Activated CD8-positive, alpha-beta memory T cell treated with anti-CD3 and anti-CD28 coated beads for 36 hours (primary cell): ENCODE data around the gene TRIOBP. TPM values are rescaled to one million over a fixed set of nuclear protein-coding genes. Genes with fewer than 3 reads are reported as not detected.

Source experiments
- CTCF ChIA-PET: fragments of 350-600 bp; sonication (Branson Sonifier 250); formaldehyde crosslinking; loops from one replicate; lab custom pipeline; 2021; ENCODE audit warnings: antibody characterized with exemption; lab: Charles Lee
- POLR2A ChIA-PET: fragments of 350-600 bp; sonication (Branson Sonifier 250); formaldehyde crosslinking; loops from one replicate; lab custom pipeline; 2021; ENCODE audit warnings: antibody characterized with exemption; lab: Charles Lee
- total RNA-seq, 2 experiments: library from RNA; stranded (reverse); gene quantifications; one replicate each; pipeline ENCODE4 v1.2.3, GENCODE V29; 2021

TRIOBP gene
- total RNA-seq, 2 experiments from 2014 or later, result 24.1 to 24.8 TPM

DNA sequence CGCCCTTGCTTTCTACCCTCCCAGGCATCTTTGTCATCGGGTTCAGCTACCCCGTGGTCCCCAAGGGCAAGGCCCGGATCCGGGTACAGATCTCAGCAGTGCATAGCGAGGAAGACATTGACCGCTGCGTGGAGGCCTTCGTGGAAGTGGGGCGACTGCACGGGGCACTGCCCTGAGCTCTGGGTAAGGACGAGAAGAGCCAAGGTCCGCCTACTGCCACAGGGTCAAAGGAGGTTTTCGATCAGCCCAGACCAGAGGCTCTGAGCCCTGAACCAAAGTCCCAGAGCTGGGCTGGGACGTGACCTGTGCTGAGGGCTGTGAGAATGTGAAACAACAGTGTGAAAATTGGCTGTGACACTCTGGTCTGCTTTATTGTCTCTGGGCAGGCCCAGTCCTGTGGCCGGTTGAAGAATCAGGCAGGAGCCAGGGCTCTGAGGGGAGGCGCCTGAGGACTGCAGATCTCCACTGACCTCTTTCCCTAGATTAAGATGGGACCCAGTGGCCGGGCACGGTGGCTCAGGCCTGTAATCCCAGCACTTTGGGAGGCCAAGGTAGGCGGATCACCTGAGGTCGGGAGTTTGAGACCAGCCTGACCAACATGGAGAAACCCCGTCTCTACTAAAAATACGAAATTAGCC is 119.8 kb downstream of the TRIOBP start:
- POLR2A ChIA-PET, result no interaction called here
- CTCF ChIA-PET, result interaction anchor here (0.7 to 4.5 kb wide), 14 partner anchors 8 to 209 kb away, joined by 3 to 35 read pairs (median 4); partner anchors contain the start of genes GCAT and GGA1

DNA sequence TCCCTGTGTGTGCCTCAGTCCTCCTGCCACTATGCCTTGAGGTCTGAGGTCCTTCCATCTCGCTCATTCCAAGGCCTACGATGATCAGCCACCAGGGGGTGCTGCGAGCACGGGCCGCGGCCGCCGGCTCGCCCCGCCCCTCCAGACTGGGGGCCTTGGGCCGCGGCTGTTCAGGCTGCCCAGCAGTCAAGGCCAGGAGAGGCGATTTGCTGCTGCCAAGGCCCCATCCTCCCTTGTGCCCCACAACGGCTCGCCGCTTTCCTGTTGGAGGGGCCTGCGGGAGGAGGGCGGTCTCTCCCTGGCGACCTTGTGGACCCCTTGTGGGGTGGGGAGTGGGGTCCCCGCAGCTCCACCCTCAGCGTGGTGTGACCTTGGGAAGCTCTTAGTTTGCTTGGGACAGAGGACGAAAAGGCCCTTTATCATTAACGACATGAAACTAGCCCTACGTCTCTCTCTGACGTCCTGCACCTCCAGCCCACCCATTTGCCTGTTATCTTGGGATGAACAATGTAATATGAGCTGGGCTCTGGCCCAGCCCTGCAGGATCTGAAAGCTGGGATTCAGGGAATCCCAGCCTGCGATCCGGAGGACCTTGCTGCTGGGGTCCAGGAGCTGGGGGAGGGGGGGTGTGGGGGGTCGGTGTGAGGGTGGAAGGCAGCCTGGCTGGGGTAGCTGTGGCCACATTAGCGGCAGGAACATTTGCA is 121.0 kb downstream of the TRIOBP start:
- POLR2A ChIA-PET, result interaction anchor here (0.7 kb wide), 1 partner anchor 32 kb away, joined by 3 read pairs; no protein-coding TSS in a partner anchor
- CTCF ChIA-PET, result interaction anchor here (0.5 to 4.5 kb wide), 35 partner anchors 8 to 839 kb away, joined by 3 to 35 read pairs (median 4); partner anchors contain the start of genes ANKRD54, C22orf23, GCAT and GGA1

DNA sequence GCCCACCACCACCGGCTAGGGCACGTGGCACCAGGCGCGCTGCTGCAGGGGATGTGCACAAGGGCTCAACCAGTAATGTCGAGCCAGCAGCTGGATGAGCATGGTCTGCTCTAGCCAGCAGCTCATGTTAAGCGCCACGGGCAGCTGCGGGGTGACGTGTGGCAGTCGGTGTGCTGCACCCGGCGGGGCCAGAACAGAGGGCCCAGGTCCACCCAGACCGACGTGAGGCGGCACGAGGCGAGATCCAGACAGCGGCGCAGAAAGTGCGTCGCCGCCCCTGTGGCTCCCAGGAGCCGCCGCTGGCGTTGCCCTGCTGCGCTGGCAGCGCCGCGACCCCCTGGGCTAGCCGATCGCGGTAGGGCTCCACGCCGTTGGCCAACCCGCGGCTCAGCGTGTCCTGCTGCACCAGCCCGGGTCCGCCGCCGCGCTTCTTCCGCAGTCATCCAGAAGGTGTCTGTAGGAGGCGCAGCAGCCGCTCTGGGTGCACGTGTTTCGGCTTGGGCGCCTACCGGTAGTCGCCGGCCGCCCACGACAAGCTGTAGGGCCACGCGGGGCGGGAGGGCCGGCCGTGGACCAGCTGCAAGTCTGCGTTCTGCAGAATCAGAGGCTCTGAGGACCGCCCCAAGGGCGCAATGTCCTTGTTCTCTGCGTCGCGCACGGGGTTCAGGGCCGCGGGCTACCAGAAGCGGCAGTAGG is 121.7 kb downstream of the TRIOBP start:
- ChIA-PET CTCF (interaction anchor here (0.5 to 4.5 kb wide), 29 partner anchors 8 to 838 kb away, joined by 3 to 35 read pairs (median 4); partner anchors contain the start of genes ANKRD54, C22orf23, GCAT and GGA1), POLR2A (interaction anchor here (0.5 to 0.9 kb wide), 4 partner anchors 11 to 133 kb away, joined by 3 to 6 read pairs (median 3); partner anchors contain the start of gene GCAT)

GRCh38 chr22:37819105-37819433 is 122.2 kb downstream of the TRIOBP start:
- ChIA-PET CTCF (interaction anchor here (1.0 to 4.5 kb wide), 16 partner anchors 10 to 838 kb away, joined by 3 to 35 read pairs (median 5); partner anchors contain the start of genes ANKRD54, C22orf23, GCAT and MICALL1), POLR2A (interaction anchor here (0.7 to 0.9 kb wide), 2 partner anchors 12 to 44 kb away, joined by 3 read pairs; partner anchors contain the start of gene GCAT)

DNA sequence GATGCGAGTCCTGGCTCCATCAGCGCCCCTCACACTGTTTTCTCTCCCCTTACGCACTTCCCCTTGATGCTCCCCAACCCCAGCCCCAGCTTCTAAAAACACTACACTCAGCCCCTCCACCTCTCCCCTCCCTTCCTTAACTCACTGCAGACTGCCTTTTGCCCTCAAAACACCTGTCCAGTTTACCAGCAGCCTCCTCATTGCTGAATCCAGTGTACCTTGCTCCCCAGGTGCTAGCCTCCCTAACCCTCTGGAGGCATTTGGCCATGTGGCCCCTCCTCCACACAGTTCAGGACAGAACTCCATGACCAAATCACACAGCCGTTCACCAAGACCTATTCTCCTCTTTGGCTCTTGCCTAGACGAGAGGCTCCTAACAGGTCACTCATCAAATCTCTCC is 123.5 kb downstream of the TRIOBP start:
- ChIA-PET CTCF (interaction anchor here (0.8 to 4.5 kb wide), 5 partner anchors 12 to 114 kb away, joined by 3 to 35 read pairs (median 4); partner anchors contain the start of genes ANKRD54 and GCAT), POLR2A (interaction anchor here (0.6 kb wide), 1 partner anchor 39 kb away, joined by 11 read pairs; no protein-coding TSS in a partner anchor)

DNA sequence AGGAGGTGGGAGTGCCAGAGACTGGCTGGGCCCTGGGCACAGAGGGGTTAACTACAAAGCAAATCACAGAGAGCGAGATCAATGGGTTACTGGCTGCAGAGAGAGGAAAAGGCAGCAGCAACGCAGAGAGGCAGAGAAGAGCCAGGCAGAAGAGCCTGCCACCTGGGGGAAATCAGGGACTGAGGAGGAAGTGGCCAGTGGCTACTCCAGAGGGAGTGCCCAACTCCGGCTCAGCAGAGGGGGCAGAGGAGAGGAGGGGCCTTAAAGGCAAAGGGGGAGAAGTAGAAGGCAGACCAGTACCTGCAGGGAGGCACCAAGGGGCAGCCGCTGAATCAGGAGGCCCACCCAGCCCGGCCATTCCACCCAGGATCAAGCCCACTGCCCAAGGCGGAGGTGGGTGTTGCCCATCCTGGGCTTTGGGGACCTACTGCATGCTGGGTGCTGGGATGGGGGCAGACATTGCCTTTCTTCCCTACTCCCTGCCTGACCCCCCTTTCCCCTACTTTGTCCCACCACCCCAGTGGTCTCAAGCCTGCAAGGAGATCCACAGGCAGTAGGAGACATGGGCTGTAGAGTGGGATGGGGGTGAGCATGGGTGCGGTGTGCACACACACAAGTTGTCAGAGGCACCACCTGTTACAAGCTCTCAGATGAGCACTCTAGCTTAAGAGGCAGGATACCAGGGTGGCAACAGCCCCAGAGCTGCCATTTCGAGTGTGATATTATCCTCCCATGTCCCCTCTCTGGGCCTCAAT is 125.4 kb downstream of the TRIOBP start:
- CTCF ChIA-PET, result interaction anchor here (0.7 kb wide), 1 partner anchor 23 kb away, joined by 4 read pairs; no protein-coding TSS in a partner anchor
- POLR2A ChIA-PET, result interaction anchor here (2.3 kb wide), 1 partner anchor 22 kb away, joined by 8 read pairs; the partner anchor contains the start of gene ANKRD54

GRCh38 chr22:37823134-37823985 is 126.5 kb downstream of the TRIOBP start, which contains the start of gene GALR3:
TSS of gene GALR3 (plus strand) at chr22:37823382. CDS start at chr22:37823407, 25 bp downstream.
- POLR2A ChIA-PET, result interaction anchor here (2.3 kb wide), 1 partner anchor 21 kb away, joined by 8 read pairs; the partner anchor contains the start of gene ANKRD54
- CTCF ChIA-PET, result interaction anchor here (0.9 to 1.4 kb wide), 2 partner anchors 40 to 142 kb away, joined by 3 to 5 read pairs; no protein-coding TSS in a partner anchor

DNA sequence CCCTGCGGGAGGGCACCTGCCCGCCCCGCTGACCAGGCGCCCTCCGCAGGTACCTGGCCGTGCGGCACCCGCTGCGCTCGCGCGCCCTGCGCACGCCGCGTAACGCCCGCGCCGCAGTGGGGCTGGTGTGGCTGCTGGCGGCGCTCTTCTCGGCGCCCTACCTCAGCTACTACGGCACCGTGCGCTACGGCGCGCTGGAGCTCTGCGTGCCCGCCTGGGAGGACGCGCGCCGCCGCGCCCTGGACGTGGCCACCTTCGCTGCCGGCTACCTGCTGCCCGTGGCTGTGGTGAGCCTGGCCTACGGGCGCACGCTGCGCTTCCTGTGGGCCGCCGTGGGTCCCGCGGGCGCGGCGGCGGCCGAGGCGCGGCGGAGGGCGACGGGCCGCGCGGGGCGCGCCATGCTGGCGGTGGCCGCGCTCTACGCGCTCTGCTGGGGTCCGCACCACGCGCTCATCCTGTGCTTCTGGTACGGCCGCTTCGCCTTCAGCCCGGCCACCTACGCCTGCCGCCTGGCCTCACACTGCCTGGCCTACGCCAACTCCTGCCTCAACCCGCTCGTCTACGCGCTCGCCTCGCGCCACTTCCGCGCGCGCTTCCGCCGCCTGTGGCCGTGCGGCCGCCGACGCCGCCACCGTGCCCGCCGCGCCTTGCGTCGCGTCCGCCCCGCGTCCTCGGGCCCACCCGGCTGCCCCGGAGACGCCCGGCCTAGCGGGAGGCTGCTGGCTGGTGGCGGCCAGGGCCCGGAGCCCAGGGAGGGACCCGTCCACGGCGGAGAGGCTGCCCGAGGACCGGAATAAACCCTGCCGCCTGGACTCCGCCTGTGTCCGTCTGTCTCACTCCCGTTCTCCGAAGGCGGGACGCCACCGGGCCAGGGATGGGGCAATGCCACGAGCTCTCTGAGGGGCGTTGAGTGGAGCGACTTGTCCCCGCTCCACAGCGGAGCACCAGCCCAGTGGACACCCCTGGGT is 128.1 kb downstream of the TRIOBP start:
- CTCF ChIA-PET, result interaction anchor here (1.0 to 1.4 kb wide), 3 partner anchors 8 to 38 kb away, joined by 3 to 5 read pairs (median 4); partner anchors contain the start of gene ANKRD54
- POLR2A ChIA-PET, result interaction anchor here (0.6 to 2.3 kb wide), 2 partner anchors 19 to 62 kb away, joined by 4 to 8 read pairs; partner anchors contain the start of gene ANKRD54

Other genes starting within 250 kb of the TRIOBP start
- gene MFNG, start 210.7 kb upstream of the TRIOBP start, total RNA-seq, result 100 to 1,000 TPM; 191 to 199 TPM
- gene CARD10, start 177.6 kb upstream of the TRIOBP start, total RNA-seq, result under 1 TPM in 1 of 2 experiments, not detected in 1; 0.29 TPM
- gene CDC42EP1, start 136.6 kb upstream of the TRIOBP start, total RNA-seq, result under 1 TPM; 0.36 to 0.73 TPM
- gene LGALS2, start 117.0 kb upstream of the TRIOBP start, total RNA-seq, result not detected
- 10 to 100 TPM; 75.5 to 80.3 TPM for gene GGA1, start 88.2 kb upstream of the TRIOBP start, total RNA-seq
- 100 to 1,000 TPM; 102 to 105 TPM for gene SH3BP1, start 57.4 kb upstream of the TRIOBP start, total RNA-seq
- gene PDXP, start 38.3 kb upstream of the TRIOBP start, total RNA-seq, result 10 to 100 TPM; 46.2 to 50.6 TPM
- gene LGALS1, start 21.4 kb upstream of the TRIOBP start, total RNA-seq, result 100 to 1,000 TPM; 278 to 297 TPM
- gene NOL12, start 10.7 kb upstream of the TRIOBP start, total RNA-seq, result 10 to 100 TPM; 50.5 to 54.6 TPM
- 10 to 100 TPM; 10.9 to 11.7 TPM for gene GCAT, start 110.9 kb downstream of the TRIOBP start, total RNA-seq
- not detected for gene GALR3, start 126.3 kb downstream of the TRIOBP start, total RNA-seq
- 10 to 100 TPM; 25.4 to 26.4 TPM for gene ANKRD54, start 147.3 kb downstream of the TRIOBP start, total RNA-seq
- gene EIF3L, start 152.4 kb downstream of the TRIOBP start, total RNA-seq, result 100 to 1,000 TPM; 533 to 559 TPM
- 10 to 100 TPM; 17.9 to 20.5 TPM for gene MICALL1, start 209.2 kb downstream of the TRIOBP start, total RNA-seq